ENCODE measurements around the gene ANKLE2.

The ANKLE2 gene

DNA sequence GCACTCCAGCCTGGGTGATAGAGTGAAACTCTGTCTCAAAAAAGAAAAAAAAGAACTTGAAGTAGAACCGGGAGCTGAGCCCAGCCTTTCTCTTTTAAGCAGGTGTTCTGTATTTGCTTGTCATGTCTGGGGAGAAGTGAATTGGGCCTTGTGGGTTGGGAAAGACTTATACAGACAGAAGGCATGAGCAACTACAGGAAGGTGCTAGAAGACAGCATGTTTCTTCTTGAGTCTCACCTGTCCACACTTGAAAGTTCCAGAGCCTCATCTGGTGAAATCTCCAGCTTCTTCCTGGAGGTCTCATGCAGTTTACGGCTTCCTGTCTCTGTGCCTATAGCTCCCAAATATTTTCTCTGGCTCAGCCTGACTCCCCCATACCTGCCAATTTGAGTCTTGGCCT, 48.5 kb downstream of the ANKLE2 start:
- TF ChIP-seq, protein P1, sequence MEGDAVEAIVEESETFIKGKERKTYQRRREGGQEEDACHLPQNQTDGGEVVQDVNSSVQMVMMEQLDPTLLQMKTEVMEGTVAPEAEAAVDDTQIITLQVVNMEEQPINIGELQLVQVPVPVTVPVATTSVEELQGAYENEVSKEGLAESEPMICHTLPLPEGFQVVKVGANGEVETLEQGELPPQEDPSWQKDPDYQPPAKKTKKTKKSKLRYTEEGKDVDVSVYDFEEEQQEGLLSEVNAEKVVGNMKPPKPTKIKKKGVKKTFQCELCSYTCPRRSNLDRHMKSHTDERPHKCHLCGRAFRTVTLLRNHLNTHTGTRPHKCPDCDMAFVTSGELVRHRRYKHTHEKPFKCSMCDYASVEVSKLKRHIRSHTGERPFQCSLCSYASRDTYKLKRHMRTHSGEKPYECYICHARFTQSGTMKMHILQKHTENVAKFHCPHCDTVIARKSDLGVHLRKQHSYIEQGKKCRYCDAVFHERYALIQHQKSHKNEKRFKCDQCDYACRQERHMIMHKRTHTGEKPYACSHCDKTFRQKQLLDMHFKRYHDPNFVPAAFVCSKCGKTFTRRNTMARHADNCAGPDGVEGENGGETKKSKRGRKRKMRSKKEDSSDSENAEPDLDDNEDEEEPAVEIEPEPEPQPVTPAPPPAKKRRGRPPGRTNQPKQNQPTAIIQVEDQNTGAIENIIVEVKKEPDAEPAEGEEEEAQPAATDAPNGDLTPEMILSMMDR (IDR thresholded peaks at IDR 0.05; ENCODE audit: low read depth, low read length): no peak
- H3K4me3 ChIP-seq (ENCODE audit: low read depth, low read length): no peak overlapping the region
- no peaks in the 10 kb centered on the region for H3K27me3 ChIP-seq (ENCODE audit: insufficient read depth, low read depth, severe bottlenecking)
- no peaks in the 10 kb centered on the region for H3K9me3 ChIP-seq (ENCODE audit: severe bottlenecking)
- H3K27ac ChIP-seq: no peak overlapping the region
- peaks cover 65% of the 10 kb centered on the region for H3K36me3 ChIP-seq
- DNase-seq: no peak

DNA sequence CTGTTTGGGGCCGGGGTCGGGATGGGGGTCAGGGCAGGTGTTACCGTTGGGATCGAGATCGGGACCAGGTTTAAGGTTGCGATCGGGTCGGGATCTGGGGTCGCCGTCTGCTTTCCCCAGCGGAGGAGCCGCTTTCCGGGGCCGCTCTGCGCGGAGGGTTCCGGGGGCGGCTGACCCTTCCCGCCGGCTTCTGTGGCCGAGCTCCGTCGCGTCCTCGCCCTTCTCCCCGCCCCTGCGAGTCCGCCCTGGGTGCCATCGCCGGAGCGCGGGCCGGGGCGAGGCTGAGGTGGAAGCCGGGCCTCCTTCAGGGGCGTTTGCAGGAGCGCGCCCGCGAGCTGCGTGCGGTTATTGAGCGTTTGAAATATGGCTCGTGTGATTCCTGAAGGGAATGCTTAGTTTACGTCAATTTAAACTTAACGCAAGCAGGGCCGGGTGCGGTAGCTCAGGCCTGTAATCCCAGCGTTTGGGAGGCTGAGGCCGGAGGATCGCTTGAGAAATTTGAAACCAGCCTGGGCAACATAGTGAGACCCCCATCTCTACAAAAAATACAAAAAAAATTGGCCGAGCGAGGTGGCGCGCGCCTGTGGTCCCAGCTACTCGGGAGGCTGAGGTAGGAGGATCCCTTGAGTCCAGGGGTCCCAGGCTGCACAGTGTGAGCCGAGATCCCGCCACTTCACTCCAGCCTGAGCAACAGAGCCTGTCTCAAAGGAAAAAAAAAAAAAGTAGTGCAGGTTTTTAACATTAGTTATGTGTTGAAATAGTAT, 50.4 kb downstream of the ANKLE2 start:
- TF ChIP-seq, protein P1 (IDR thresholded peaks at IDR 0.05; ENCODE audit: low read depth, low read length): no peak
- peak overlapping the region; percentile 80 for H3K27ac ChIP-seq
- peak overlapping the region; percentile 94 for H3K4me3 ChIP-seq (ENCODE audit: low read depth, low read length)
- peaks cover 55% of the 10 kb centered on the region for H3K36me3 ChIP-seq
- H3K27me3 ChIP-seq (ENCODE audit: insufficient read depth, low read depth, severe bottlenecking): no peaks in the 10 kb centered on the region
- DNase-seq: peak; percentile 24
- H3K9me3 ChIP-seq (ENCODE audit: severe bottlenecking): no peaks in the 10 kb centered on the region

DNA sequence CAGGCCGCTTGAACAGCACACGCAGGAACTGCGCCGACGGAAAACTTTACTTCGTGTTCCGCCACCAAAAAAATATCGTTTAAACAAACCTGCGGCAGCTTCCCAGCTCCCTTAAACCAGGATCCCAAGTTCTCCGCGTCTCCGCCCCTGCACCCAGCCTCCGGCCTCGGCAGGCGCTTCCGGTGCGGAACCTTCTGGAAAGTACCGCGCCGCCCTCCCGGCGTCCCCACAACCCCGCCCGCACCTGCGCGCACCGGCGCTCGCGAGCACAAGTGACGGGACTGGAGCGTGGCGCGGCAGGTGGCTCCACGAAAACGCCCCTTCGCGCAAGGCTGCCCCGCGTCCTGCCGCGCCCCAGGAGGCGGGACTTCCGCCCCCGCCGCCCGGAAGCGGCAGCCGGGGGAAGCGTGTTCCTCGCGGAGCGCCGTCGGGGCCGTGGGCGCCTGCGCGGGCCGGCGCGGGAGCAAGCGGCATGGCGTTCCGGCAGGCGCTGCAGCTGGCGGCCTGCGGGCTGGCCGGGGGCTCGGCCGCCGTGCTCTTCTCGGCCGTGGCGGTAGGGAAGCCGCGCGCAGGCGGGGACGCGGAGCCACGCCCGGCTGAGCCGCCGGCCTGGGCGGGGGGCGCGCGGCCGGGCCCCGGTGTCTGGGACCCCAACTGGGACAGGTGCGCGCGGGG, 51.1 kb downstream of the ANKLE2 start, which contains the start of gene PGAM5:
TSS of gene PGAM5 (plus strand) at position 438 of the 675 bp plus-strand sequence. CDS start at position 473, 35 bp downstream.
- no peaks in the 10 kb centered on the region for H3K9me3 ChIP-seq (ENCODE audit: severe bottlenecking)
- H3K36me3 ChIP-seq: peaks cover 52% of the 10 kb centered on the region
- peak within 1 kb of the TSS; percentile 94 for H3K4me3 ChIP-seq (ENCODE audit: low read depth, low read length)
- peak within 1 kb of the TSS; percentile 80 for H3K27ac ChIP-seq
- TF ChIP-seq, protein P1 (IDR thresholded peaks at IDR 0.05; ENCODE audit: low read depth, low read length): no peak
- peak; percentile 84 for DNase-seq
- no peaks in the 10 kb centered on the region for H3K27me3 ChIP-seq (ENCODE audit: insufficient read depth, low read depth, severe bottlenecking)

DNA sequence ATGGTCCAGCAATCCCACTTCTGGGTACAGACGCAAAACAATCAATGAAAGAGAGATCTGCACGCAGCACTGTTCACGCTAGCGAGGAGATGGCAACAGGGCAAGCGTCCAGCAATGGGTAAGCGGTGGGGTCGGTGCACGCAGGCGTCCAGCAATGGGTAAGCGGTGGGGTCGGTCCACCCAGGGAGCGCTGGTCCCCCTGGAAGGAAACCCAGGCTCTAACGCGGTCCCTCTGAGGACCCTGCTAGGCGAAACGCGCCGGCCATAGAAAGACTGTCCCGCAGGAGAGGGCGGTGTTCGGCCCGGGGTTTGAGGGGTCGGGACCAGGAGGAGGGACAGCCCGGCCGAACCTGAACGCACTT, 51.6 kb downstream of the ANKLE2 start:
- TF ChIP-seq, protein P1 (IDR thresholded peaks at IDR 0.05; ENCODE audit: low read depth, low read length): no peak
- peak overlapping the region; percentile 80 for H3K27ac ChIP-seq
- no peak for DNase-seq

DNA sequence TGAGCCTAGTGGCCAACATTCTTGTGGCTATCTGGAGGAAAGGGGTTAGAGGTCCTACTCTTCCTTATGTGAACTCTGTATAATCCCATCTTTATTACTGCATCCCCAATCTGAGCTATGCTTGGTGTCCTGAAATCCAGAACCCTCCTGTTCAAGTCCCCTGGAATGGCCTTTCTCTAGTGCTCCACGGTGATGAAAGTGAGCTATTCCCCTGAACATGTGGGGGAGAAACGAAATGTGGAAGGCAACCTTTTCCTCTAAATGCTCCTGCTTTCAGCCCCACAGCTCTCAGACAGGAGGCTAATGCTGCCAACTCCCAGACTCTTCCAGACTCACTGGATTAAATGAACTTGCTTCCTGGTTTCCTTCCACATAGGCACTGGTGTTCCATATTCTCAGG, 53.5 kb downstream of the ANKLE2 start:
- DNase-seq: no peak
- Histone ChIP-seq H3K9me3 (ENCODE audit: severe bottlenecking) (no peaks in the 10 kb centered on the region), H3K4me3 (ENCODE audit: low read depth, low read length) (no peak overlapping the region), H3K27me3 (ENCODE audit: insufficient read depth, low read depth, severe bottlenecking) (no peaks in the 10 kb centered on the region), H3K36me3 (peaks cover 43% of the 10 kb centered on the region), H3K27ac (no peak overlapping the region)
- TF ChIP-seq, protein P1 (IDR thresholded peaks at IDR 0.05; ENCODE audit: low read depth, low read length): no peak

More for the DNA sequence above, 51.6 kb downstream of the ANKLE2 start:
- H3K27me3 ChIP-seq (ENCODE audit: insufficient read depth, low read depth, severe bottlenecking): no peaks in the 10 kb centered on the region
- no peaks in the 10 kb centered on the region for H3K9me3 ChIP-seq (ENCODE audit: severe bottlenecking)
- peak overlapping the region; percentile 94 for H3K4me3 ChIP-seq (ENCODE audit: low read depth, low read length)
- peaks cover 47% of the 10 kb centered on the region for H3K36me3 ChIP-seq

Measured in WERI-Rb-1 (cell line).